MM.1S (cell line): ENCODE data around the gene AP2A2.

Experiments used
- CTCF ChIP-seq: fragments of 300-600 bp; sonication (generic); IDR thresholded peaks from 2 replicates; pipeline ENCODE4 v1.5.1; 2016; ENCODE audit warnings: antibody characterized with exemption, low read length, mixed read lengths
- EZH2 ChIP-seq: fragments of 300-600 bp; sonication (generic); optimal IDR thresholded peaks from 2 replicates; pipeline ENCODE3; 2017; ENCODE audit warnings: low read depth, mild to moderate bottlenecking, antibody characterized with exemption, low read length, mixed read lengths
- EZH2phosphoT487 ChIP-seq: fragments of 300-600 bp; sonication (generic); IDR thresholded peaks from 2 replicates; pipeline ENCODE4 v1.6.1; 2018; ENCODE audit warnings: antibody characterized with exemption, low read length

GRCh38 chr11:1043563-1044096, 118.0 kb downstream of the AP2A2 start:
- no peak for TF ChIP-seq EZH2
- TF ChIP-seq CTCF = no peak
- TF ChIP-seq EZH2phosphoT487 = no peak
